GM18867 (cell line): ENCODE results near the gene SYCE1L.
"Not testable (repeated sequence)": the region's sequence is repeated elsewhere in the genome, so short reads cannot be mapped to it uniquely, and the experiment has no call there.

Experiments used
- ATAC-seq: cut with Tn5 transposase; IDR thresholded peaks from one replicate; pipeline ENCODE4 v1.9.1; 2021; ENCODE audit warnings: mild to moderate bottlenecking, moderate library complexity; ENCODE audit not compliant: unreplicated experiment

Gene SYCE1L

DNA sequence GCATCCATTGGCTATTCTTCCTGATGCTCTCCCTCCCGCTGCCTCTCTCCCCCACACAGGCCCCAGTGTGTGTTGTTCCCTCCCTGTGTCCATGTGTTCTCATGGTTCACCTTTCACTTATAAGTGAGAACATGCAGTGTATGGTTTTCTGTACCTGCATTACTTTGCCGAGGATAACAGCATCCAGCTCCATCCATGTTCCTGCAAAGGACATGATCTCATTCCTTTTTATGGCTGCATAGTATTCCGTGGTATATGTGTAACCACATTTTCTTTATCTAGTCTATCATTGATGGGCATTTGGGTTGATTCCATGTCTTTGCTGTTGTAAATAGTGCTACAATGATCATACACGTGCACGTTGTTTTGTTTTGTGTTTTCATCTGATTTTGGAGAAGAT is 43.3 kb downstream of the SYCE1L start:
- ATAC-seq = not testable (repeated sequence)

DNA sequence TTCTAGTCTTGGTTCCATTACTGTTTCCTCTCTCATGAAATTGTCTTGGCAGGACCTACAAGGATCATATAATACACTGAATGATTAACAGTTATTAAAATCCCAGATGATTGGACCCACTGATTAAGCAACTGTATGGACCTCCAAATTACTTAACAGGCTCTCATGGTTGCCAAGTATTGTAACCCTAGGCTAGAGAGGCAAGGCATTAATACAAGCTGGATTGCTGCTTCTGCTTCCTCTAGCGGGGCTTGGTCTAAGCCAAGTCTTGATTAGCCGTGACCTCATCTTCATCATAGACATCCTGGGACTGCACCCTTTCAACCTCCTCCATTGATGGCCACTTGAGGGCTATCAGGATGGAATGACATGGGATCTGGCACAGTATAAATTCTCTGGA is 46.9 kb downstream of the SYCE1L start:
- ATAC-seq = no peak

GRCh38 chr16:77250400-77250799 is 51.2 kb downstream of the SYCE1L start:
- no peak for ATAC-seq
